H1 (cell line): ENCODE measurements around the gene BTAF1. TPM values are rescaled to one million over a fixed set of nuclear protein-coding genes. Genes with fewer than 3 reads are reported as not detected.

Source experiments
- CTCF ChIA-PET: fragments of 300-600 bp; sonication (Branson Sonifier 250); formaldehyde crosslinking; loops from one replicate; lab custom pipeline; 2021; ENCODE audit not compliant: partially characterized antibody; lab: Charles Lee
- POLR2A ChIA-PET: fragments of 300-600 bp; sonication (Branson Sonifier 250); formaldehyde crosslinking; loops from one replicate; lab custom pipeline; 2021; ENCODE audit warnings: inconsistent platforms; ENCODE audit not compliant: partially characterized antibody; lab: Charles Lee
- DNase-seq, 2 experiments: peaks; one replicate each; pipeline versions ENCODE4 v3.0.0 to v3.0.0-alpha.2; 2010 to 2022; ENCODE audit warnings: low spot score in 2 of 2, low read depth in 1 of 2, mixed read lengths in 1 of 2
- FAIRE-seq: peaks from 2 replicates; lab custom pipeline; 2011; peaks lifted over from hg19 to GRCh38; lab: Jason Lieb, UNC
- H2AFZ ChIP-seq: 2 replicates; pipeline ENCODE4 v1.8.1; 2012; ENCODE audit warnings: low read length, inconsistent platforms
- H2AK5ac ChIP-seq: 2 replicates; pipeline ENCODE4 v1.6.1; 2013; ENCODE audit warnings: low read depth, low read length
- H2BK120ac ChIP-seq: replicated peaks from 2 replicates; pipeline ENCODE3; 2013; ENCODE audit warnings: low read depth, low read length, inconsistent platforms
- H2BK12ac ChIP-seq: 2 replicates; pipeline ENCODE4 v1.6.1; 2013; ENCODE audit warnings: low read depth, low read length
- H2BK15ac ChIP-seq: 2 replicates; pipeline ENCODE4 v1.6.1; 2013; ENCODE audit warnings: low read length
- H2BK20ac ChIP-seq: 2 replicates; pipeline ENCODE4 v1.6.1; 2013; ENCODE audit warnings: low read length
- H2BK5ac ChIP-seq: 2 replicates; pipeline ENCODE4 v1.6.1; 2013; ENCODE audit warnings: low read depth, low read length
- H3K14ac ChIP-seq: 2 replicates; pipeline ENCODE4 v1.6.1; 2013; ENCODE audit warnings: inconsistent platforms; ENCODE audit not compliant: insufficient read length
- H3K18ac ChIP-seq: 2 replicates; pipeline ENCODE4 v1.6.1; 2013; ENCODE audit warnings: low read length; ENCODE audit errors: extremely low read depth
- H3K23ac ChIP-seq: 2 replicates; pipeline ENCODE4 v1.6.1; 2013; ENCODE audit warnings: inconsistent platforms; ENCODE audit not compliant: insufficient read length
- H3K23me2 ChIP-seq: 2 replicates; pipeline ENCODE4 v1.6.1; 2013; ENCODE audit warnings: low read depth, low read length
- H3K27ac ChIP-seq: 2 replicates; pipeline ENCODE4 v1.6.1; 2011; ENCODE audit warnings: low read depth, low read length, inconsistent platforms
- H3K27me3 ChIP-seq, 4 experiments: replicated peaks in 1 of 4; 1 replicate in 1 of 4; 2 replicates in 3 of 4; pipeline versions ENCODE4 v1.6.1 to v1.8.1; 2011 to 2013; ENCODE audit warnings: low read length in 3 of 4, mild to moderate bottlenecking in 3 of 4, inconsistent platforms in 2 of 4, mixed read lengths in 2 of 4, moderate library complexity in 1 of 4; ENCODE audit not compliant: control insufficient read depth in 3 of 4, insufficient read depth in 3 of 4; ENCODE audit errors: extremely low read depth in 1 of 4
- H3K36me3 ChIP-seq, 4 experiments: 2 replicates each; pipeline versions ENCODE4 v1.6.1 to v1.8.1; 2011 to 2013; ENCODE audit warnings: mild to moderate bottlenecking in 4 of 4, low read length in 3 of 4, moderate library complexity in 2 of 4, control low read depth in 1 of 4, inconsistent platforms in 1 of 4; ENCODE audit not compliant: insufficient read depth in 4 of 4, control insufficient read depth in 2 of 4
- H3K4ac ChIP-seq: replicated peaks from 2 replicates; pipeline ENCODE3; 2013; ENCODE audit warnings: low read length, low read depth, mixed read lengths, inconsistent platforms; ENCODE audit not compliant: insufficient read length
- H3K4me1 ChIP-seq, 4 experiments: replicated peaks in 1 of 4; 1 replicate in 1 of 4; 2 replicates in 3 of 4; pipeline versions ENCODE4 v1.6.1 to v1.8.1; 2011 to 2013; ENCODE audit warnings: low read length in 3 of 4, inconsistent platforms in 2 of 4, mixed read lengths in 1 of 4; ENCODE audit not compliant: insufficient read depth in 4 of 4, control insufficient read depth in 3 of 4
- H3K4me2 ChIP-seq, 2 experiments: 2 replicates each; pipeline versions ENCODE4 v1.6.1 to v1.8.1; 2011 to 2013; ENCODE audit warnings: low read depth in 2 of 2, low read length in 2 of 2, control low read depth in 1 of 2, inconsistent platforms in 1 of 2, mild to moderate bottlenecking in 1 of 2; ENCODE audit not compliant: insufficient read depth in 1 of 2
- H3K4me3 ChIP-seq, 4 experiments: fragments of 200-600, 300-600 bp in 1 of 4; sonication (generic), shearing (Covaris generic), sonication (Bioruptor Twin) in 1 of 4; 2 replicates each; pipeline versions ENCODE4 v1.5.1 to v1.8.1; 2011 to 2016; ENCODE audit warnings: low read length in 4 of 4, low read depth in 3 of 4, control low read depth in 2 of 4, inconsistent platforms in 2 of 4, mild to moderate bottlenecking in 2 of 4, mixed read lengths in 1 of 4, moderate library complexity in 1 of 4; ENCODE audit not compliant: insufficient read depth in 2 of 4; ENCODE audit errors: extremely low read depth in 1 of 4
- H3K56ac ChIP-seq: replicated peaks from 2 replicates; pipeline ENCODE3; 2013; ENCODE audit warnings: low read depth, mild to moderate bottlenecking, mixed read lengths, low read length, inconsistent platforms; ENCODE audit not compliant: insufficient read length
- H3K79me1 ChIP-seq: 2 replicates; pipeline ENCODE4 v1.6.1; 2013; ENCODE audit warnings: low read depth, low read length, control low read depth
- H3K79me2 ChIP-seq, 2 experiments: 2 replicates each; pipeline versions ENCODE4 v1.6.1 to v1.8.1; 2012 to 2013; ENCODE audit warnings: low read length in 2 of 2, mild to moderate bottlenecking in 2 of 2, inconsistent platforms in 1 of 2; ENCODE audit not compliant: insufficient read depth in 2 of 2, control insufficient read depth in 1 of 2
- H3K9ac ChIP-seq, 4 experiments: replicated peaks in 1 of 4; 1 replicate in 1 of 4; 2 replicates in 3 of 4; pipeline versions ENCODE4 v1.6.1 to v1.8.1; 2011 to 2013; ENCODE audit warnings: low read depth in 3 of 4, low read length in 3 of 4, control low read depth in 2 of 4, mild to moderate bottlenecking in 2 of 4, moderate library complexity in 2 of 4, inconsistent platforms in 1 of 4; ENCODE audit errors: extremely low read depth in 1 of 4
- H3K9me3 ChIP-seq, 2 experiments: 2 replicates each; pipeline versions ENCODE4 v1.6.1 to v1.8.1; 2012 to 2013; ENCODE audit warnings: mild to moderate bottlenecking in 2 of 2, moderate library complexity in 2 of 2, control low read depth in 1 of 2, inconsistent platforms in 1 of 2, low read depth in 1 of 2, low read length in 1 of 2, mixed read lengths in 1 of 2; ENCODE audit not compliant: insufficient read depth in 2 of 2
- H4K20me1 ChIP-seq, 2 experiments: replicated peaks in 1 of 2; 2 replicates each; pipeline versions ENCODE3 to v1.8.1; 2011 to 2013; ENCODE audit warnings: inconsistent platforms in 2 of 2, low read length in 2 of 2, mild to moderate bottlenecking in 1 of 2; ENCODE audit not compliant: insufficient read depth in 2 of 2, control insufficient read depth in 1 of 2
- H4K5ac ChIP-seq: 2 replicates; pipeline ENCODE4 v1.6.1; 2013; ENCODE audit warnings: low read length, low read depth, mixed read lengths, inconsistent platforms; ENCODE audit not compliant: insufficient read length
- H4K8ac ChIP-seq: 2 replicates; pipeline ENCODE4 v1.8.0; 2013; ENCODE audit warnings: mild to moderate bottlenecking, moderate library complexity, low read length, inconsistent platforms; ENCODE audit not compliant: insufficient read depth; ENCODE audit errors: extremely low read depth
- H4K91ac ChIP-seq: replicated peaks from 2 replicates; pipeline ENCODE3; 2013; ENCODE audit warnings: low read length, mixed read lengths, inconsistent platforms; ENCODE audit not compliant: insufficient read length
- HDAC6 ChIP-seq: IDR thresholded peaks from one replicate; pipeline ENCODE4 v1.7.1; 2012; ENCODE audit warnings: low read depth, mild to moderate bottlenecking, inconsistent platforms, low read length, moderate library complexity
- RAD21 ChIP-seq, 2 experiments: IDR thresholded peaks in 1 of 2; conservative IDR thresholded peaks in 1 of 2; 2 replicates each; pipeline ENCODE4 v1.6.1; 2011; ENCODE audit warnings: low read depth in 2 of 2, low read length in 2 of 2, improper control_type of control experiment in 1 of 2, inconsistent platforms in 1 of 2, mild to moderate bottlenecking in 1 of 2, moderate library complexity in 1 of 2
- TCF12 ChIP-seq: IDR thresholded peaks from 2 replicates; pipeline ENCODE4 v1.6.1; 2011; ENCODE audit warnings: low read depth, mild to moderate bottlenecking, low read length
- WGBS, 2 experiments: shearing (Covaris generic) in 1 of 2; methylation state at CpG; one replicate each; pipeline versions ENCODE4 v1.1.6 to v1.1.7; 2013 to 2015; ENCODE audit warnings: low lambda C conversion rate in 2 of 2, mixed read lengths in 2 of 2, inconsistent platforms in 1 of 2, low coverage in 1 of 2, missing lambda C conversion rate in 1 of 2; ENCODE audit not compliant: insufficient replicate concordance in 2 of 2, insufficient coverage in 1 of 2, insufficient read length in 1 of 2; ENCODE audit errors: extremely low coverage in 1 of 2, missing lambda C conversion rate in 1 of 2; 5-methylcytosine and 5-hydroxymethylcytosine counted together
- polyA plus RNA-seq, 7 experiments: library from polyadenylated mRNA; depleted of rRNA in 3 of 7; stranded (reverse) in 5 of 7; unstranded in 2 of 7; fragments of >200 nt in 5 of 7; fragments of 200-250 nt in 2 of 7; gene quantifications; 1 replicate in 5 of 7; 2 replicates in 1 of 7; 4 replicates in 1 of 7; pipeline versions ENCODE4 v1.2.1 to v1.2.3, GENCODE V29; 2011 to 2013; ENCODE audit warnings: missing spikeins in 2 of 7, mixed read lengths in 2 of 7
- total RNA-seq: library from RNA; stranded (reverse); fragmentation: NEBNext Ultra II Directional; extraction: Animal tissue kit (Norgen Biotek cat#: 25700); gene quantifications from 2 replicates; pipeline ENCODE4 v1.2.1, GENCODE V29; 2021

The BTAF1 gene
- total and polyA plus RNA-seq, 2 of the 8 experiments (the other 6 are each of a cell fraction or from before 2014, with no cell fraction given), result 24.5 to 39.1 TPM

DNA sequence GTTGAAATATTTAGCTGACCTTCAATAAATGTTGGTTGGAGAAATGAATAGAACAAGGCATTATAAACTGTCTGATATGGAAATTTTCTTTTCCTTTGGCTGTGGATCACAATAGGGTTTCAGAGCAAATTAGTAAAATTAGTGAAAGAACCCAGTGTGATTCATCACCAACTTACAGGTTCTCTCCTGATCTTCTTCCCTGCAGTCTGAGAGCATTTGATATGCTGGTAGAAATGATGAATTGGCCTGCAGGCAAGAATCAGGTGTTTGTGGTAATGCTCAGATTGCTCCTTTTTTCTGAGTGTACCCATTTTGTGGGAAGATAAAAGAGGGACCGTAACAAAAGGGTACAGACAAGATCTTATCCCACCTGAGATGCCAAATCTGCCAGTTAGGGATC is 51.9 kb downstream of the BTAF1 start:
- FAIRE-seq, result no peak
- DNase-seq, result no peak
- Histone ChIP-seq H3K4me2 (no peak overlapping the region), H4K8ac (no peak overlapping the region), H3K9me3 (no peaks in the 10 kb centered on the region), H3K9ac (no peak overlapping the region), H3K23me2 (no peaks in the 10 kb centered on the region; the same call in 1 of the 2 replicates), H3K36me3 (peaks cover 0 to 19% (median 0%) of the 10 kb centered on the region in 4 experiments; a peak in 2 of 8 replicates), H2BK5ac (no peak overlapping the region), H3K4ac (no peak overlapping the region), H2AK5ac (no peak overlapping the region), H2AFZ (no peak overlapping the region), H2BK15ac (no peak overlapping the region), H2BK20ac (no peak overlapping the region)
- CTCF ChIA-PET, result interaction anchor here (0.9 kb wide), 1 partner anchor 133 kb away, joined by 3 read pairs; no protein-coding TSS in a partner anchor
- TF ChIP-seq RAD21 (IDR thresholded peaks at IDR 0.05 in 1 of 2, conservative IDR thresholded peaks at IDR 0.05 in 1 of 2; ENCODE audit: low read depth in 2 of 2, low read length in 2 of 2), result no peak
- no peak for TF ChIP-seq HDAC6
- TF ChIP-seq TCF12, result no peak
- TF ChIP-seq, all 59 proteins: peak for 0
- no peak overlapping the region for H3K4me3 ChIP-seq
- no peak overlapping the region for H2BK120ac ChIP-seq
- POLR2A ChIA-PET, result no interaction called here
- no peak overlapping the region for H3K23ac ChIP-seq
- H3K18ac ChIP-seq, result no peak overlapping the region
- H4K20me1 ChIP-seq, result no peaks in the 10 kb centered on the region
- H3K79me1 ChIP-seq, result peaks cover 5% of the 10 kb centered on the region; the same call in 1 of the 2 replicates
- H3K79me2 ChIP-seq, result no peaks in the 10 kb centered on the region
- H4K91ac ChIP-seq, result no peak overlapping the region
- 89% methylated on average over 1 of the region's 1 CpG; no CpG with 5 or more reads in 1 of the 2 experiments for WGBS, 2 experiments
- no peaks in the 10 kb centered on the region for H3K4me1 ChIP-seq
- H2BK12ac ChIP-seq, result no peak overlapping the region
- no peak overlapping the region for H3K56ac ChIP-seq
- no peaks in the 10 kb centered on the region for H3K27me3 ChIP-seq
- H3K14ac ChIP-seq, result no peak overlapping the region
- no peak overlapping the region for H4K5ac ChIP-seq
- no peak overlapping the region for H3K27ac ChIP-seq
